Measurements from ENCODE around the gene MTMR2. TPM values are rescaled to one million over a fixed set of nuclear protein-coding genes. Genes with fewer than 3 reads are reported as not detected.

The MTMR2 gene
- polyA plus RNA-seq, 1 donor = 63.7 TPM

Other genes starting within 250 kb of the MTMR2 start
- gene FAM76B, start 134.3 kb downstream of the MTMR2 start, polyA plus RNA-seq (ENCODE audit: insufficient read length) = 72.9 TPM
- gene CEP57, start 133.6 kb downstream of the MTMR2 start, polyA plus RNA-seq (ENCODE audit: insufficient read length) = 121 TPM